Activated naive CD4-positive, alpha-beta T cell (primary cell): Measurements from ENCODE around the gene CELF6.

ENCODE experiments used
- DNase-seq, 4 experiments: peaks; one replicate each; lab custom pipeline; 2025; lab: John Stamatoyannopoulos, UW

Gene CELF6

DNA sequence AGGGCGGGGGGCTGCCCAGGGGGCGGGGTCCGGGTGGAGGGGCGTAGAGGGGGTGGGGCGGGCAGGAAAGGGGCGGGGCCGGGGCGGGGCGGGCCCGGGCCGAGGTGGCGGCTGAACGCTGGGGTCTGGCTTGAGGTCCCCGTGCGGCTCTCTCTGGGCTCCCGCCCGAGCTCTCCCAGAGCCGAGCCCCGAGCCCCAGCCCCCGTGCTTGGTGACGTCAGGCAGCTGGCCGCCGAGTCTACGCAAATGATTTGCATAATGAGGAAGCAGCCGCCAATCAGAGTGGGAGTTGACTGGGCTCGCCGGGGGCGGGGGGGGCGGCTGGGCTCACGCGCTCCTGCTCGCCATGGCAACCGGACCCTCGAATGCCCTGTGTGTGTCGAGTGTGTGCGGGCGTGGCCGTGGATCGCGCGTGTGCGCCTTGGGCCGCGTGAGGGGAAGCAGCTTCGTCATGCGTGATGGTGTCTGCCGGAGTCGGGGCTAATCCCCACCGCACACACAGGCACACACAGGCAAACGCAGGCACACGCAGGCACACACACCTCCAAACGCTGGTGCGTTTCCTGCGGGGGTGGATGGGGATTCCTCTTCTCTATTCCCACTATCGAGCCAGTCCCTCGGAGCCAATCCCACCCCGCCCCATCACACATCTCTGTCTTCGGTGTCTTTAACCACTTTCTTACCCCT, at the start of gene CELF6:
TSS of gene CELF6 (minus strand) at position 173 of the 687 bp plus-strand sequence. CDS start 283 bp downstream, outside the sequence.
- DNase-seq: peak; percentile 14 to 43 (median 21)

DNA sequence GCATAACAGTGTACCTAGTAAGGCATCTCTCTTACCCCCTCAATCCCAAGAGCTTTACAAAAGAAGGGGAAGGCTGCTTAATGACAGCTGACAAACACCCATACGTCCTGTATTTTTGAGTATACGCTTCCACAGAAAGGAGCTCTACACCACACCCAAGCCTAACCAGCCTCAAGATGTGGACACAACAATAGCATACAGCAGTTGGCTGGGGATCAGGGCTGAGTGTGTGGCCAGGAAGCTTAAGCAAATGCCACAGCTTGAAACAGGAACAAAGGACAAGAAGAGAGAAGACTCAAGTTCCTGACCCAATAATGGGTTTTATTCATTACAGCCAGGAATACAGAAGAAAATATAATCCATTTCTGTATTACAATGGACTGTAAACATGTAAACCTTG, 48.9 kb upstream of the CELF6 start:
- no peak for DNase-seq

- no peak for DNase-seq
Measured at GRCh38 chr15:72368325-72368724, 48.4 kb upstream of the CELF6 start.

DNA sequence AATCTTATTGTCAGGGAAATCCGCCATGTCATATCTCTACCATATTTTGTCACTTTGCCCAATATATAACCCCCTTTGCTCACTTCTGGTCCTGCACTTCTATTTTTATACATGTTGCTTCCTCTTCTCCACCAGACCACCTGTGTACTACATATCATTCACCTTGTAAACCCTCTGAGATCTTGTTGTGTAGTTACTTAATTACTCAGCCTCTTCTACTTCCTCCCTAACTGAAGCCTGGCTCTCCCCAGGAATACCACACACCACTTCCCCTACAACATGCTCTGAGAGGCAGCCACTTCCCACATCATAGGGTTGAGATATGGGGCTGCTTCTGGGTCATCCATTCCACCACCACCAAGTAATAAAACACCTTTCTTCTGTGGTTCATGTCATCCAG, 45.9 kb upstream of the CELF6 start:
- DNase-seq: no peak

DNA sequence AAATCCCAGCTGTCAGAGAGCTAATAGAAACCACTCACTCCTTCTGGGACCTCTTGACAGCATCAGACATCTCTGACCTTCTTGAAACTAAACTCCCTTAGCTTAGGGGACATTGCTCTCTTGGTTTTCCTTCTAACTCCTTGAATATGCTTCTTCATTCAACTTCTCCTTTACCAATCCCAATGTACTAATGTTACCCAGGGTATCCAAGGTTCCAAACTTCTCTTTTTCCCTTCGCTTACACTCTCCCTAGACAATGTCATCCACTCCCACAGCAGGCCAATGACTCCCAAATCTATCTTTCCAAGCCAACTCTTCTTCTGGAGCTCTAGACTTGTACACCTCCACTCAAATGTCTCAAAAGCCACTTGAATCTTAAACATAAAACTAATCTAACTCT, 41.2 kb upstream of the CELF6 start:
- DNase-seq: no peak

DNA sequence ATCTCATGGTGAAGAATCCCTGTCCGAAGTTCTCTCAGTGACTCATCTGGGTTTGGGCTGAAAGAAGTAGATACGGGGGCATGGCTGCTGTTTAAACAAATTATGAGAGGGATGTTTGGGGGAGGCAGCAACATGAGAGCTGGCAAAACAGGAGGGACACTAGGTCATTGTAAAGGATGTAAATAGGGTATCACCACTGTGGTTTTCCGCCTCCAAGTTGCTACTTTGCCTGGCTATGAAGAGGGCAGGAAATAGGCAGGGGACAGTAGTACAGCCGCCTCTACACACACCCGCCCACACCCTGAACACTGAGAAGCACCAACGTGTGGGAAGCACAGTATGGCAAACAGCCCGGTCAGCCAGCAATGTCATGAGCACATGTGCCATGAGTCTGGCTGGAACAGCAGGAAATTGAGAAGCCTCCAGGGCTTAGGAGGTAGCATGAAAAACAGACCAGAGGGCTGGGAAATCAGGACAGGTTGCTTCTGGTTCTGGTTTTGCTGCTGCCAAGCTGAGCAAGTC, 38.8 kb upstream of the CELF6 start:
- DNase-seq: no peak

DNA sequence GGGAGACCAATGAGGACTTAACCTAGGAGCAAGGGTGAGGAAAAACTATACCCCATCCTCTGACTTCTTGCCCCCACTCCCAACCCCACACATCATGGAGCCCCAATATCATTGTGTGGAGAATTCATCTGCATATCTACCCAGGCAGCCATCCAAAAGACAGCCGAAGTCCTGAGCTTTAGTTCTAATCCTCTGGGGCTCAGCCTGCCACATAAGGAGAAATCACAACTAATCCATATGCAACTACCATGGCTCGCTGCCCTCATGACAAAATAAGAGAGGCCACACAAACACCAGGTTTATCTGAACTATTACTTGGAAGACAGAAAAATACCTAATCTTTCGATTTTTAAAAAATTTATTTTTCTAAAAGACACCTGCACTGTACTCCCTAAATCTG, 38.2 kb upstream of the CELF6 start:
- no peak for DNase-seq

- DNase-seq: no peak
Measured at GRCh38 chr15:72354496-72354895, 34.5 kb upstream of the CELF6 start.

DNA sequence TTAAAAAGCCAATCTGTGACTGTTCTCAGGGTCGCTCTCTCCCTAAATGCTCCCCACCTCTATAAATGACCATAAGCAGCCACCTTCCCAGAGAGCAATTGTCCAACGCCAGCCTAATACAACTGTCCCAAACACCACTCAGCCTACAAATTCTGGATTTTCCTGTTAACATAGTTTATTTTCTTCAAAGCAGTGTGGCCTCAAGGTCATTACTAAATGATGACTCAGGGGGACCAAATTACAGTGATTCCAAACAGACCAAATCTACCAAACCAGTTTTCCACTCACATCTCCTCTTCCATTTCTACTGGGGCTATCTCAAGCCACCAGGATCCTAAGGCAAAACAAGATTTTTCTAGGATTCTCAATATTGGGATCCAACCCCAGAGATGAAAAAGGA, 33.3 kb upstream of the CELF6 start:
- DNase-seq: no peak

DNA sequence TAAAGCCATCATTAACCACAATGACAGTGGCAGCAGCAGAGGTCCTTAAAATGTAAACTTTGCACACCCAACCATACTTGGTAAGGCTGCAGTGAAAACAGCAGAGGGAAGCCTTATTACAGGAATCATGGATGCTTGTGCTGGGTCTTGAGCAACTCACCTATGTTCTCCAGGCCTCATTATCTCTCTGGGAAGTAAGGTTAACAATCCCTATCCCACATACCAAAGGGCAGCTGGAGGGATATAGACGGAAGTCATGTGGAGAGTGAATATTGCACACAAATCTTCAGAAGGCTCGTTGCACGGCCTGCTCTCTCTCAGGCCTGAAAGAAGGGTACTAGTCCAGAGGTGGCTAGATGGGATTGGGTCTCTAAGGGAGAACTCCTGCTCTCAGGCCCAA, 25.8 kb upstream of the CELF6 start:
- no peak for DNase-seq

DNA sequence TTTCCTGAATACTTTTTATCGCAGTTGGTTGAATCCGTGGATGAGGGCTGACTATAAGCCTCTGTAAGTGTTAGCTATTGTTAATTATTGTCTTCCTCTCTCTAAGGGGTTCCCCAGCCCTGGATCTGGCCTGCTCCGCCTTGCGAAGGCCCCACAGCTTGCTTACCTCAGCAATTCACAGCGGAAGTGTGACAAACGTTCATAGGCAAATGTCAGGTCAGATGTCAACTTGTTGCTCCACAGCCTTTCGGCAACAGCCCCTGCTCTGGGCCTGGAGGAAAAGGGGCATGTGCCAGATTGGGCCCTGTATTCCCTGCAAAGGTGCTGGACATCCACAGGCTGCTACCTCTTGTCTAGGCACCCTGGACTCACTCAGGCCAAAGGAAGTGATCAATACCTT, 25.3 kb upstream of the CELF6 start:
- DNase-seq: no peak

DNA sequence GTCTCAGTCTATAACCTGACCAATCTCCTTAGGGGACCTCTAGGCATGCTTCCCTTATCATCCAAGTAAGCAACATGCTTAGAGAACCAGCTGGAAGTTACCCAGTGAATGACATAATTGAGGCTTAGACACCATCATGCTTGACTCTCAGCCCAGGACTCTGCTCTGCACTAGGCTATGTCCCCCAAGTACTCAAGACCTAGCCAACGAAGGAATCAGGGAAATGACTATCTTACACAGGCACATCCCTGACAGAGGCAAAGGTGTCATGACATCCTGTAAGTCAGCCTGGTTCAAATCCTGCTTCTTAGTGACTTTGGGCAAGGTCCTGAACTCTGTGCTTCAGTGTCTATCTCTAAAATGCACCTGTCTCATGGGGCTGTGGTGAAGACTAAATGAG, 24.6 kb upstream of the CELF6 start:
- DNase-seq: no peak

GRCh38 chr15:72342385-72342784, 22.4 kb upstream of the CELF6 start:
- peak in 2 of 4 experiments; percentile 6 to 8 for DNase-seq

GRCh38 chr15:72341361-72341760, 21.4 kb upstream of the CELF6 start:
- DNase-seq: no peak

DNA sequence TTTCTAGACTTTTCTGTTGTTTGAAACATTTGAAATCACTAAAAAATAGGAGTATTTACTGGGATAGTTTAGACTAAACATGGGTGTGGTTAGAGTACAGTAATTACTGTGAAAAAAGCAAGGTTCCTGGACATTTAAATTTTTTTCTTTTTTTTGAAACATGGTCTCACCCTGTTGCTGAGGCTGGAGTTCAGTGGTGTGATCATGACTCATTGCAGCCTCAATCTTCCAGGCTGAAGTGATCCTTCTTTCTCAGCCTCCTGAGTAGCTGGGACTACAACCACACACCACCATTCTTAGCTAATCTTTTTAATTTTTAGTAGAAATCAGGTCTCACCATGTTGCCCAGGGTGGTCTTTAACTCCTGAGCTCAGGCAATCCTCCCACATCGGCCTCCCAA, 20.4 kb upstream of the CELF6 start:
- DNase-seq: no peak

- no peak for DNase-seq
Measured at GRCh38 chr15:72339777-72340177, 19.8 kb upstream of the CELF6 start.

GRCh38 chr15:72338617-72339321, 18.8 kb upstream of the CELF6 start:
- DNase-seq: no peak

- no peak for DNase-seq
Measured at GRCh38 chr15:72338148-72338547, 18.2 kb upstream of the CELF6 start.

DNA sequence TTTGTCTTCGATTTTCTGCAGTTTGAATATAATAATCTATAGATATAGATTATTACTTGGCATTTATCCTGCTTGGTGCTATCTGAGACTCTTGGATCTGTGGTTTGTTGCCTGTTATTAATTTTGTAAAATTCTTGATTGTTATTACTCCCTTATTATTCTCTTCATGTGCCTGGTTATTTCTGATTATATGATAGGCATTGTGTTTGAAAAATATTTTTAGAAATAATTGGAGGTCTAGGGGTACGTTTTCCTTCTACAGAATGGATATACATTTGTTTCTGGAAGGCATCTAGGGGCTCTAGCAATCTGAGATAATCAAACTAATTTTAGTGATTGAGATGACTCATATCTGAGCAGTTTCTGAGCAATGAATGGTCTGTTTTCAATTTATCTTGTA, 14.9 kb upstream of the CELF6 start:
- no peak for DNase-seq

DNA sequence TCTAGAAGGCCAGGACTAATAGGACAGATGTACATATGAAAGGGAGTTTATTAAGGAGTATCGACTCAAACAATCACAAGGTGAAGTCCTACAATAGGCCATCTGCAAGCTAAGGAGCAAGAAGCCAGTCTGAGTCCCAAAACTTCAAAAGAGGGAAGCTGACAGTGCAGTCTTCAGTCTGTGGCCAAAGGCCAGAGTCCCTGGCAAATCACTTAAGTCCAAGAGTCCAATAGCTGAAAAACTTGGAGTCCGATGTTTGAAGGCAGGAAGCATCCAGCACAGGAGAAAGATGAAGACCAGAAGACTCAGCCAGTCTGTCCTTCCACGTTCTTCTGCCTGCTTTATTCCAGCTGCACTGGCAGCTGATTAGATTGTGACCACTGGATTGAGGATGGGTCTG, 11.1 kb upstream of the CELF6 start:
- no peak for DNase-seq

DNA sequence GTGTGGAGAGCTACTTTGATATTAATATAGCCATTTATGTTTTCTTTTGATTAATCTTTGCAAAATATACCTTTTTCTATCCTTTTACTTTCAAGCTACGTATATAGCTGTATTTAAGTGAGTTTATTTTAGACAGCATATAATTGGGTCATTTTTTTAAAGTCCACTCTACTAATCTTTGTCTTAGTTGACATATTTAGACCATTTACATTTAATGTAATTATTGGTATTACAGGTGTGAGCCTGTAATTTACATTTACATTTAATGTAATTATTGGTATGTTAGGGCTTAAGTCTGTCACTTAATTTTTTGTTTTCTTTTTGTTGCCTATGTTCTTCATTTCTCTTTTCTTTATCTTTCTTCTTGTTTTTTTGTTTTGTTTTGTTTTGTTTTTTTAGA, 3.8 kb upstream of the CELF6 start:
- DNase-seq: no peak

- DNase-seq: peak in 2 of 4 experiments; percentile 6 to 38
Measured at GRCh38 chr15:72319360-72319984, 485 bp downstream of the CELF6 start.

DNA sequence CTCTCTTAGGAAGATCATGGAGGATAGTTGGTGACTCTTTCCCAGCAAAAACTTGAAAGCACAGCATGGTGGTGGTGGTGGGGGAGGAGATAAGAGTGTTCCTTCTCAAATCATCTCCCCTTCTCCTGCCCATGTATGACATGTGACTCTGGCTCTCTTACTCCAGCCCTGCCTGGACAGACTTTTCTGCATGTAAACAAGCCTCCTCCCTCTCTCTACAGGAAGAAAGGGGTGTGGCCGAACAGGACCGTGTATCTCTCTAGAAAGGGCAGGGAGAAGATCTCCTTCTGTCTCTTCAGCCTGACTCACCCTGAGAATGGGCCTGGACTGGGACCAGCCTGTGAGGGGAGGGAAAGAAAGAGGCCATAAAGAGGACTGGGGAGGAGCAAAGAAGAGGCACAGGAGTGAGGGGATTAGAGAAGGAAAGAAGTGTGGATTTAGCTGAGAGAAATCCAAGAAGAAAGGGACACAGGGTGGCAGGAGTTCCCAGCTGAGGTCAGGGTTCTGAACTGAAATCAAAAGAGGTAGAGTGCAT, 1.5 kb downstream of the CELF6 start:
- no peak for DNase-seq
